Fibroblast of pulmonary artery (primary cell): ENCODE results near the gene ASB2.
A peak's percentile ranks its signal among the peaks of the same experiment; 100 is the strongest.

Source experiments
- DNase-seq: peaks from one replicate; pipeline ENCODE4 v3.0.0-alpha.2; 2010; ENCODE audit warnings: low read depth
- H3K4me3 ChIP-seq: replicated peaks from 2 replicates; pipeline ENCODE4 v1.5.1; 2011; ENCODE audit warnings: low read depth, mild to moderate bottlenecking, control low read depth, low read length, moderate library complexity
- CTCF ChIP-seq: IDR thresholded peaks from 2 replicates; pipeline ENCODE4 v1.5.1; 2011; ENCODE audit warnings: mild to moderate bottlenecking, control low read depth, low read length, inconsistent platforms; ENCODE audit errors: missing control alignments

The ASB2 gene

GRCh38 chr14:93960108-93960475, 16.3 kb downstream of the ASB2 start:
- DNase-seq, result no peak
- TF ChIP-seq CTCF, result no peak
- no peak overlapping the region for H3K4me3 ChIP-seq

GRCh38 chr14:93959239-93960107, 16.9 kb downstream of the ASB2 start:
- no peak for TF ChIP-seq CTCF
- peak; percentile 86 for DNase-seq
- H3K4me3 ChIP-seq, result no peak overlapping the region

GRCh38 chr14:93958567-93959238, 17.7 kb downstream of the ASB2 start:
- no peak for DNase-seq
- no peak overlapping the region for H3K4me3 ChIP-seq
- no peak for TF ChIP-seq CTCF

GRCh38 chr14:93957751-93958566, 18.4 kb downstream of the ASB2 start:
- DNase-seq, result no peak
- H3K4me3 ChIP-seq, result no peak overlapping the region
- TF ChIP-seq CTCF, result no peak

GRCh38 chr14:93957333-93957710, 19.0 kb downstream of the ASB2 start:
- no peak overlapping the region for H3K4me3 ChIP-seq
- no peak for DNase-seq
- no peak for TF ChIP-seq CTCF

GRCh38 chr14:93956514-93957332, 19.6 kb downstream of the ASB2 start:
- no peak overlapping the region for H3K4me3 ChIP-seq
- TF ChIP-seq CTCF, result no peak
- DNase-seq, result no peak
